ENCODE measurements around the gene CCNY.
"Not testable (repeated sequence)": the region's sequence is repeated elsewhere in the genome, so short reads cannot be mapped to it uniquely, and the experiment has no call there.

The CCNY gene

DNA sequence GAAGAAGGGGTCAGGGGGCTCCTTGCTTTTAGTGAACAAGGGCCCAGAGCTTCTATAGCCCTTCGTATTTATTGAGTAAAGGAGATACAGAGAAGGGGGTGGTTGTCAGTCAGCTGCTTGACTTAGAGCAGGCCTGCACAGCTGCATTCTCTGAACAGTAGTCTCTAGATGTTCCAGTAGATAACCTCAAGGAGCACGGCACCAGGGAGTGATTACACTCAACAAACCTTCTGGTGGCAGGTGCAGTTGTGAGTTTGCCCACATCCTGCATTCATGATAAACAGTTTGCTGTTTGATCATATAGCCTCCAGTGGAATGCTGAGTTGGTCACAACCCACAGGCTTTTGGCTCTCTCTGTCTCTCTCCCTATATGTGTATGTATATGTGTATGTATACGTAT lies 198.8 kb downstream of the CCNY start:
- FAIRE-seq = no peak

DNA sequence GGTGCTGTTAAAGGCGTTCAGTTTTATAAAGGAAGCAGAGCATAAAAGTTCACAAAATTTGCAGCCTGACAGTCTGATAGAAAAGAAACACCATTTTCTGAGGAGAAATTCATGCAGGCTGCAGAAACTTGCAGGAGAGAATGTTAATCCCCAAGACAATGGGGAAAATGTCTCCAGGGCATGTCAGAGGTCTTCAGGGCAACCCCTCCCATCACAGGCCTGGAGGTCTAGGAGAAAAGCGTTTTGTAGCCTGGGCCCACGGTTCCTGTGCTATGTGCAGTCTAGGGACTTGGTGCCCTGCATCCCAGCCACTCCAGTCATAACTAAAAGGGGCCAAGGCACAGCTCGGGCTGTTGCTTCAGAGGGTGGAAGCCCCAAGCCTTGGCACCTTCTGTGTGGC lies 200.5 kb downstream of the CCNY start:
- no peak for FAIRE-seq

DNA sequence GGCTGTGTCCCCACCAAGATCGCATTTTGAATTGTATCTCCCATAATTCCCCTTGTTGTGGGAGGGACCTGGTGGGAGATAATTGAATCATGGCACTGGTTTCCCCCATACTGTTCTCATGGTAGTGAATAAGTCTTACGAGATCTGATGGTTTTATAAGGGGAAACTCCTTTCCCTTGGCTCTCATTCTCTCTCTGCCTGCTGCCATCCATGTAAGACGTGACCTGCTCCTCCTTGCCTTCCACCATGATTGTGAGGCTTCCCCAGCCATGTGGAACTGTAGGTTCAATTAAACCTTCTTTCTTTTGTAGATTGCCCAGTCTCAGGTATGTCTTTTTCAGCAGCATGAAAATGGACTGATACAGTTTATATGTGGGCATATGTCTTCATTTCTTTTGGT lies 201.6 kb downstream of the CCNY start:
- not testable (repeated sequence) for FAIRE-seq

DNA sequence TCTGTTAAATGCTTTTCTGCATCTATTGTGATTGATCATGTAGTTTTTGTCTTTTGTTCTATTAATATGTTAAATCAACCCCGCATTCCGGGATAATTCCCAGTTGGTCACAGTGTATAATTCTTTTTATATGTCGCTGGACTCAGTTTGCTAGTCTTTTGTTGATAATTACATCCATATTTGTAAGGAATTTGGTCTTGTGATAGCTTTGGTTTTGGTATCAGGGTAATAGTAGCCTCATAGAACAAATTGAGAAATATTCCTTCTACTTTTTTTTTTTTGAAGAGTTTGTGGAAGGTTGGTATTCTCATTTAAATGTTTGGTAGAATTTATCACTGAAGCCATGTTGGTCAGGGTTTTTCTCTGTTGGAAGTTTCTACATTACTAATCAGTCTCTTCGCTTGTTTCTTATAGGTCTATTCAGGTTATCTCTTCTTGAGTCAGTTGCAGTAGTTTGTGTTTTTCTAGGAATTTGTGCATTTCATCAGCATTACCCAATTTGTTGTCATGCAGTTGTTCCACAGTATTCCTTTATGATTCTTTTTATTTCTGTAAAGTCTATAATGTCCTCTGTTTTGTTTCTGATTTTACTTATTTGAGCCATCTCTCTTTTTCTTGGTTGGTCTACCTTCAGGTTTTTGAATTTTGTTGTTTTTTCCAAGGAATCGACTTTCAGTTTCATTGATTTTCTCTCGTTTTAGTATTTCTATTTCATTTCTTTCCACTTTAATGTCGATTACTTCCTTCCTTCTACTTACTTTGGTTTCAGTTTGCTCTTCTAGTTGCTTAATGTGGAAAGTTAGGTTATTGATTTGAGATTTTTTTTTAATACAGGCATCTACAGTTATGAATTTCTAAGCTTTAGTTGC lies 204.2 kb downstream of the CCNY start:
- no peak for FAIRE-seq

DNA sequence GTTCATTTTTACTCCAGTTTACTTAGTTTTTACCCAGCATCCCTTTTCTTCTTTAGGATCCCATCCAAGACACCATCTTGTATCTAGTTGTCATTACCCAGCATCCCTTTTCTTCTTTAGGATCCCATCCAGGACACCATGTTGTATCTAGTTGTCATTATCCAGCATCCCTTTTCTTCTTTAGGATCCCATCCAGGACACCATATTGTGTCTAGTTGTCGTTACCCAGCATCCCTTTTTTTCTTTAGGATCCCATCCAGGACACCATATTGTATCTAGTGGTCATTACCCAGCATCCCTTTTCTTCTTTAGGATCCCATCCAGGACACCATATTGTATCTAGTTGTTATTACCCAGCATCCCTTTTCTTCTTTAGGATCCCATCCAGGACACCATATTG lies 205.4 kb downstream of the CCNY start:
- no peak for FAIRE-seq

DNA sequence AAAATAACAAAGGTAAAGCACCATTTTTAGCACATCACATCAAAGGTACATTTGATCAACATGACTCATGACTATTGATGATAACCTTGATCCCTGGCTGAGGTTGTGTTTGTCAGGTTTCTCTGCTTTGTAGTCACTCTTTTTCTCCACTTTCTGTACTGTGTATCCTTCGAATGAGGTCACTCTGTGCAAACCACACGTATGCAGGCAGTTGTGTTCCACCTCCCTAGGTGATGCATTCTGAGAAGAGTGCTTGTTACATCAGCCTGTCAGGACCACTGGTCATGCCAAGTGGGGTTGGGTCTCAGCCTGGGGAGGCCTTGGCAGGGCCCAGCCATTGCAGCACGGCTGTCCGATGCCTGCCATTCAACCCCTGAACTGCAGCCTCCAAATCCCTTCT lies 206.0 kb downstream of the CCNY start:
- no peak for FAIRE-seq

DNA sequence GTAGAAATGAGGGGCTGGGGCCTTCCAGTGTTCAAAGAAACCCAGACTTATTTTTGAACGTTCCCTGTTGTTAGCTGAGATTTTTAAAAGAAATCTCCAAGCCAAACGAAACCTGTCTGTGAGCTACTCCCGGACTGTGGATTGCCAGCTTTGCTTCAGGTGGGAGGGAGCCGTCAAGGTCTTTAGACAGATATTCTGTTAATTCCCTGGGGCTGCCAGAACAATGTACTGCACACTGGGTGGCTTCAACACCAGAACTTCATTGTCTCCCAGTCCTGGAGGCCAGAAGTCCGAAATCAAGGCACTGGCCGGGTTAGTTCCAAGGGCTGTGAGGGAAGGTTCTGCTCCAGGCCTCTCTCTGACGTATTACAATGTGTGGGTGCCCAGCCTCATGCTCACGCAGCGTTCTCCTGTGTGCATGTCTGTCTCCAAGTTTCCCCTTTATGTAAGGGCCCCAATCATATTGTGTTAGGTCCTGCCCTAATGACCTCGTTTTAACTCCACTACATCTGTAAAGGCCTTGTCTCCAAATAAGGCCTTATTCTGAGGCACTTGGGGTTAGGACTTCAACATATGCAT lies 208.9 kb downstream of the CCNY start:
- FAIRE-seq = no peak

DNA sequence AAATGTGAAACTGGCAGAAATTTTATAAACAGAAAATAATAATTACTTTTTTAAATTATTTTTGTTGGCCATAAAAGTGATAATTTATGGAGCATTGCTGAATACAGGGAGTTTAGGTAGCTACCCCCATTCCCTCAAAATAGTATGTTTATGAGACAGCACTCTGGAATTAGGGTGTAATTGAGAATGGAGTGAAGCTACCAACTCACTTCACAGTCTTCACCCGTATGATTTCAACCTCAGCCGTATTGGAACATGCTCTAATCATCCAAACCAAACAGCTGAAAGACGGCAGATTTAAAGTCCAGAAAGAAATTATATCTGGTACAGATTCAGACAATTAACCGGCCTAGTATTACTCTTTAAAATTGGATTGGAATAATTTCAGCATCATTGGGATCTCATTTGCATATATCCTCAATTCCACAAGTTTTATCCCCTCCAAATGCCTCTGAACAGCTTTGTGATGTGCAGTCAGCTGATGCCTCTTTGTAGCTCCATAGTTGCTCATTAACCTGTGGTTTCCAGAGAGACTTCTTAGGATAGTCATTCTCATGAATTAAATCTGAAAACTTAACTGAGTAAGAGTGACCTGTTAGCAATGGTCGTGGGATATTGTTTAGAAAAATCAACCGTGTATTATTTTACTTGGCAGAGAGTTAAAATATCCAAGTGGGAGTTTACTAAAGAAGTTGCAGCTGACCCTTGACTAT lies 209.7 kb downstream of the CCNY start:
- FAIRE-seq = no peak

DNA sequence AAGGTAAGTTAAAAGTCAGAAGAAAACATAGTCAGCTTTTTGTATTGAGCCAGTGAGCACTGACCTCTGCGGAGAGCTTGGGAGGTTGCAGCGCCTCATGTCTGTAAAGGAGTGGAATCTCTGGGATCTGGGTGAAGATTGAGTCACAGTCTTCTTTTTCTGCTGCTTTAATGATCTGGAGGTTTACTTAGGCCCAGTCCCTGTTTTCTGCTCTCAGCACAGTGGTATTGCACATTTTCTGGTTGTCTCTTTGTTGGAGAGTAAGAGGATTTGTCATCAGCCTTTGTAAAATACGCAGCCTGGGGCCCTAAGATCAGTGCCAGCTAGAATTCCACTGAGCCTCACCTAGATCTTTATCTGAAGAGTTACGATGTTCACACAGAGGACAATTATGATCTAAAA lies 210.5 kb downstream of the CCNY start:
- no peak for FAIRE-seq

DNA sequence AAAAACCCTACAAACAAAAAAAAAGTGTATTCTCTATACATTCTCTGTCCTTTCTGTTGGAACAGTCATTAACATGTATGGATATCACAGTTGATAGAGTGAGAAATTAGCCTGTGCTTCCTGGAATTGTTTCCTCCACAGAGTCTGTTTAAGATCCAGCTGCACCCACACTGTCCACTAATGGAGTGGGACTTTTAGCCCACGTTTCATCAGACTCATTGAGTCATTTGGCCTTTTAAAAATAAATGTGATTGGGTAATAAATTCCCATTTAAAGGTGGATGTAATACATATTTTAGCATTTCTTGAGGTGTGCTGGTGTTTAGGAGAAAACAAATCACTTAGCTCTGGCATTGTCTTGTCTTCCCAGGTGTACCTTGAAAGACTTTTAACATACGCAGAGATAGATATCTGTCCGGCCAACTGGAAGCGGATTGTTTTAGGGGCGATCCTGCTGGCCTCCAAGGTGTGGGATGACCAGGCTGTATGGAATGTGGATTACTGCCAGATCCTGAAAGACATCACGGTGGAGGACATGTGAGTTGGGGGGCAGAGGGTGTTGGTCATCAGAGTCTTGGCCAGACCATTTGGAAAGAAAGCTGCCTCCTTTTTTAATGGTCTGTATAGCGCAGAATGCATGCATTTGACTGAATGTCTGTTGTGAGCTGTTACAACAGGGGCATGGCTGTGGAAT lies 216.5 kb downstream of the CCNY start:
- FAIRE-seq = no peak

DNA sequence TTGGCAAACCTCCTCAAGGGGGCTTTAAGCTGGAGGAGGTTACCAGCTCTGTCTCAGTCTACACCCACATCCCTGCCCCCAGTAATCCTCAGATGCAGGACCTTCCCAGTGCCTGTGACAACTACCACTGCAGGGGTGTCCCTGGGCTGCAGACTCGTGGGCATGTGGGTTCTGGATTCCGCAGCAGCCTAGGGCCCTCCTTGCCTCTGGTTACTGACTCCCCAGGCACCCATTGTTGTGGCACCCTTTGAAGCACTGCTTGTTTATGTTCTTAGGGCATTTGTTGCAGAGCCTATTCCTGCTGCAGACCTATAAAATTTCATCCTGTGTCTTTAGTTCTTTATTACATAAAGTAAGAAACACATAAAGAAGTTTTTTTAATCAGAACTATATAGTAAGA lies 217.7 kb downstream of the CCNY start:
- FAIRE-seq = no peak

DNA sequence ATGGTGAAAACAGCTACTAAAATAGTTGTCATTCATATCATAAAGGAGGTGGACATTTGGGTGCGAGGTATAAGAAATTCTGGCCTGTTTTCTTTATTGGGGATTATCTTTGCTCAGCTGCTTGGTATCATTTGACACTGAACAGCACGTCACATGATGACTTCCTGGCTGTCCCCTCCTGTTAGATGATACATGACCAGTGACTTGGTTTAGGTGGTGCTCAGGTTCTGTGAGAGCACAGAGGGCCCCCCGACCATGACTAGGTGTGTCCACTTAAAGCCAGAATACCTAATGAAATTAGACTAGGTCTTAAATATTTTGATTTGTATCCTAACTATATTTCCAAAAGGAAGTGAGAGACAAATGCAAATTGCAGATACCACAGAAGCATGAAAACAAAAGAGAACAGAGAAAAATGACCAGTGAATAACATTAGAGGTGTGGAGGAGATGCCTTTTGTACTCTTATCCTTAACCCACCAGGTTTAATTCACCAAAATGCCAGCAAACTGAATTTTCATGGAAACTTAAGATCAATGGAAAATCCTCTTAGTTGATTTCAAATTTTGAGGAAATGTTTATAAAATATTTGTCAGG lies 218.2 kb downstream of the CCNY start:
- no peak for FAIRE-seq

DNA sequence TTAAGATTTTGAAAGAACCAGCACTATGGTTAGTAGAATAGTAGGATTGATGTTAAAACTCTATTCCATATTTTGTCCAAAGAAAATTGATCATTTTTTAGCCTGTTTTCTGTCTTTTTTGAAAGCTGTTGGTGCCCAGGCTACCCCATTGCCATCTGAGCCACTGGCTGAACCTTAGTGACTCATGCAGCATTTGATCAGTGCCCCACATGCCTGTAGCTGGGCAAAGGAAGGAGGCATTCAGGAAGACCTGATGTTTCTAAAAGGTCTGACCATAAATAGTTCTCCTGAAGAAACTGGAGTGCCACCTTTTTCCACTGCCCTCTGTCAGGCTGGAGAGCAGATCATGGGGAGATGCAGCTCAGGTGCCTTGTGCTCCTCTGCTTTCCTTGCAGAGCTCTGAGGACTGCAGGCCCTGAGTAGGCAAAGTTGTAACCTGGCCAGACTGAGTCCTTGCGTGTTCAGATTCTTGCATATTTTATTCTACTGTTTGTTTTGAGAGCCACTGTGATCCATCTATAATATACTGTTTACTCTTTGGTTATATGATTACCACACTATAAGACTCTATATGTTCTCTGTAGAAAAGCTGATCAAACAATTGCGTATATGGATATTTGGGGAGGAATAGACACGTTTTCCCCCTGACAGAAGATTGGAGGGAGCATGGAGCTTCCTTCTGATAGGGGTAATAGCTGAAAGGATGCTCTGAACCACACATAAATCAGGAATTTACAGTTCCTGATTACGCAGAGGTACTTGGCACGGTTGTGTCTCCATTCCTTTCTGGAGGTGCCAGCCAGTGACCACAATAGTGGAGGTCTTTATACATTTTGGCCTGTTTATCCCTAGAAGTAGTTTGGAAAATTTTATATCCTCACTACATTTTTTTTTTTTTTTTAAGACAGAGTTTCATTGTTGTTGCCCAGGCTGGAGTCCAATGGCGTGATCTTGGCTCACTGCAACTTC lies 219.9 kb downstream of the CCNY start:
- FAIRE-seq = no peak

DNA sequence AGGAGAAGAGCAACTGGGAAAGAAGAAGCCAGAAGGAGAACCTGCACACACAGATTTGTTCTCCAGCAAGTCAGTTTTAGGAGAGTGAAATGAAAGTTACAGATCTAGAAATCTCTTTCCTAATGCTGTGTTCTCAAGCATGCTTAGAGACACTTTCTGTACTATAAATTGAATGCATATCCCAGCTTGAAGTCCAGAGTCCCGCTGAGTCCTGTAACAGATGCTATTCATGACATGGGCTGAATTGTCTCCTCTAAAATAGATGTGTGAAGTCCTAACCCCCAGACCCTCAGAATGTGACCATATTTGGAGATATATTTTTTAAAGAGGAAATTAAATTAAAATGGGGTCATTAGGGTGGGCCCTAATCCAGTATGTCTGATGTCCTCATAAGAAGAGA lies 222.0 kb downstream of the CCNY start:
- FAIRE-seq = no peak

DNA sequence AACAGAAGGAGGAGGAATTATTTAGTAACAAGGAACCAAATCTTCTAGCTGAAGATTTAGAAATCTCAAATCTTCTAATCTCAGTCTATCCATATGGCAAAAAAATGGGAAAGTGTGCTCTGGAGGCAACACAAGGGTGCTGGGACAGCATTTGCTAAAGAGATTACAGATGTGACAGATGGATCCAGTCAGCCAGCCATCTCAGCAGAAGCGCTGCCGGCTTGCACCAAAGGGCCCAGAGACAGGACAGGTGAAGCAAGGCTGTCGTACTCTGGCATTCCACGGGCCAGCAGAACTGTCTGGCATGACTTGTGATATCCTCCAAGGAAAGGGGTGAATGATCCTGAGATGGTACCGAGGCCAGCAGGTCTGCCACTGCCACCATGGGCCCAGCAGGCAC lies 223.1 kb downstream of the CCNY start:
- FAIRE-seq = no peak

DNA sequence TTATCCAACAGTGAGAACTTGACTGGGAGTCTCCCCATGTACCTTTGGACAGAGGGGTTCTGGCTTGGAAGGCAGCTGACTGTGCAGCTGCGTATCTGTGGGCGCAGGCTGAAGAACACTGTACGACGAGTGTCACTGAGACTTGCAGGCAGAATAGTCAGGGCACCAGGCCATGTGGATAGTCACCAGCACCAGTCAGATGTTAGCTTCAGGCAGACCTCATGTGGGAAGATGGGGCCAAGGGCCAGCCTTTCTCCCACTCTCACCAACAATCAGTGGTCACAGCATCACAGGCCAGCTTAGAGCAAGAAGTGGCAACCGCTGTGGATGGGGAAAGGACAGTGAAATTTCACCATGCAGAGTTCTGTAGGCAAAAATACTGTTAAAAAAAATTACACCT lies 225.4 kb downstream of the CCNY start:
- FAIRE-seq = no peak

DNA sequence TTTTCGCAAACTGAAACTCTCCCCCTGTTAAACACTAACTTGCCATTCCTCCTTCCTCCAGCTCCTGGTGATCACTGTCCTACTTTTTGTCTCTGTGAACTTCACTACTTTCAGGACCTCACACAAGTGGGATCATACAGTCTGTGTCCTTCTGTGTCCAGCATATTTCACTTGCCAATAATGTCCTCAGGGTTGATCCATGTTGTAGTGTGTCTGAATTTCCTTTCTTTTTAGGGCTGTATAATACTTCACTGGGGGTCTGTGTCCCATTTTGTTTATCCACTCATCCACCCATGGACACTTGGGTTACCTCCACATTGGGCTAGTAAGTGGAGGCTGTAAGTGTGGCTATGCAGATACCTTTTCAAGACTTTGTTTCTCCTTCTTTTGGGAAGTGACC lies 226.1 kb downstream of the CCNY start:
- FAIRE-seq = no peak

DNA sequence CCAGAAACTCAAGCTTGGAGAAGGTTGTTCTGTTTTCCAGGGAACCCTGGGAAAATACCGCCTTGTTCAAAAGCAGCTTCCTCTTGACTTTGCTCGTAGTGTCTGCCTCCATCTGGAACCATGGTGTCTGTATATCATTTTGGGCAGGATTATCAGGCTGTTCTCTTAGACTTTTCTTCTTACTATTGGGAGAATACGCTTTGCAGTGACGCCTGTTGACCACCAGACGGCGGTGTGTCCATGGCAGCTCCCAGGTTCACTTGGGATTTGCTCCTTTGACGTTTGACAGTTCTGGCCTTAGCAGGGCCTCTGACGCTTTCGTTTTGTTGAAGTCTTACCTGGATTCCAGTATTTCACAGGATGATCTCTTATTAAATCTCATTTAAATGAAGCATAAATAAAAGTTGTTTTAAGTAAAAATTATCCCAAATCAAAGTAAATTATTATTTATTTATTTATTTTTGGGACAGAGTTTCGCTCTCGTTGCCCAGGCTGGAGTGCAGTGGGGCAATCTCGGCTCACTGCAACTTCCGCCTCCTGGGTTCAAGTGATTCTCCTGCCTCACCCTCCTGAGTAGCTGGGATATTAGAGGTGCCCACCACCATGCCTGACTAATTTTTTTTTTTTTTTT lies 227.1 kb downstream of the CCNY start:
- peak; percentile 72 for FAIRE-seq

DNA sequence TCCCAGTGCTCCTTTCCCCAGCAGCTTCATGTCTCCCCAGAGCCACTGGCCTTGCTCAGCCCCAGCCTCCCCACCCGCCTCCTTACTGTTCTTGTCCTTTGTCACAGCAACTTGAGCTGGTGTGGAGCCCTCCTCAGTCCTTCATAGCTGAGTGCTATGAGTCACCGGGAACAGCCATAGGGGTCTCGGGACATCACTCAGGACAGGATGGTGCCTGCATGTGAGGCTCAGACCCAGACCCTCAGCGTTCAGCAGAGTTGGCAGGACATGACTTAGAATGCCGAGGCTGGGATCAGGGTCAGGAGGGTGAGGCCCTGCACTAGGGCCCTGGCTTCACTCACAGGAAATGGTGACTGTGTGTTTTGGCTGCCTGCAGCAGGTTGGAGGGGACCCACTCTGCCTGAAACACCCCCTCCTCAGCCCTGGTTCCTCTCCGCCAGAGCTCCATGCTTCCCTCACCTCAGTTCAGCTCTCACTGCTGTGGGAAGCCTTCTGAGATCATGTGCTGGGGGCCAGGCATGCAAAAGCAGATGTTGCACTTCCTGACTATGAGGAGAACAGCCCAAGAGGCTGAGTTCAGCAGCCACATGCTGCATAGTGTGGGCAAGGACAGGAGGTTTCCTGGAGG lies 228.1 kb downstream of the CCNY start:
- FAIRE-seq = no peak

DNA sequence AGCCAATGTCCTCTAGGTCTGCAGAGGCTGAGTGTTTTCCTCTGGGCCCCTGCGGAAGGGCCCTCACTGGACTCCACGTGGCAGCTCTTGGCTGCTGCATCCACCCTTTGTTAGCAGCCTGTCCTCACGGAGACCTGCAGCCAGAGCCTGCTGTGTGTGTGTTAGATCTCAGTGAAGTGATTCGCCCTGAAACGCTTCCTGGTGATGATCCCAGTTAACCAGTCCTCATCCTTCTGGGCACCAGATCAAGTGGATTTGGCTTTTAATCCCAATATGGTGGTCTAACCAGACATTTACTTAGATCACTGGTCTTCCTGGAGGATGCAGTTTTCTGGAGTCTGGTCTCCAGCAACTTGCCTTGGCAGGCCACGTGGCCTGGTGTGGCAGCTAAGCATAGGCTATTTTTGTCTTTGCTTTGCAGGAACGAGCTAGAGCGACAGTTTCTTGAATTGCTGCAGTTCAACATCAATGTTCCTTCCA lies 229.3 kb downstream of the CCNY start:
- no peak for FAIRE-seq

DNA sequence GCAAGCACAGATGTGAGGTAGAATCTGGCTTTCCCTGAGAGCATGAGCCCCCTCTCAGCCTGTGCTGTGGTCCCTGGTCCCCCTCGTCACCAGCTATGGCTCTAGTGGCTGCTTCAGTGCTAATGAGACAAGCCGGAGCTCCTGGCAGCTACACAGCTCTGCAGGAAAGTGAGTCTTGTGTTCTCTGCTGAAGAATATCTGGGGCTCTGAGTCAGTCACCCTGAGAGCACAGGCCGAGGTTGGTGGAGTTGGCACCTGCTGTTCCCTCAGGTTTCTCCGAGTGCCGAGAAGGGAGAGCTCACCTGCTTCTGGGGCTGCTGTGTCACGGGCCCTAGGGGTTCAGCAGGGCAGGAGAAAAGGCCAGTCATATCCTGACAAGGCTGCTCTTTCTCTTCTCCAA lies 231.6 kb downstream of the CCNY start:
- no peak for FAIRE-seq

All from G401.6 (cell line).